ENCODE results near the gene SLC6A18.

Gene SLC6A18, protein sequence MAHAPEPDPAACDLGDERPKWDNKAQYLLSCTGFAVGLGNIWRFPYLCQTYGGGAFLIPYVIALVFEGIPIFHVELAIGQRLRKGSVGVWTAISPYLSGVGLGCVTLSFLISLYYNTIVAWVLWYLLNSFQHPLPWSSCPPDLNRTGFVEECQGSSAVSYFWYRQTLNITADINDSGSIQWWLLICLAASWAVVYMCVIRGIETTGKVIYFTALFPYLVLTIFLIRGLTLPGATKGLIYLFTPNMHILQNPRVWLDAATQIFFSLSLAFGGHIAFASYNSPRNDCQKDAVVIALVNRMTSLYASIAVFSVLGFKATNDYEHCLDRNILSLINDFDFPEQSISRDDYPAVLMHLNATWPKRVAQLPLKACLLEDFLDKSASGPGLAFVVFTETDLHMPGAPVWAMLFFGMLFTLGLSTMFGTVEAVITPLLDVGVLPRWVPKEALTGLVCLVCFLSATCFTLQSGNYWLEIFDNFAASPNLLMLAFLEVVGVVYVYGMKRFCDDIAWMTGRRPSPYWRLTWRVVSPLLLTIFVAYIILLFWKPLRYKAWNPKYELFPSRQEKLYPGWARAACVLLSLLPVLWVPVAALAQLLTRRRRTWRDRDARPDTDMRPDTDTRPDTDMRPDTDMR

DNA sequence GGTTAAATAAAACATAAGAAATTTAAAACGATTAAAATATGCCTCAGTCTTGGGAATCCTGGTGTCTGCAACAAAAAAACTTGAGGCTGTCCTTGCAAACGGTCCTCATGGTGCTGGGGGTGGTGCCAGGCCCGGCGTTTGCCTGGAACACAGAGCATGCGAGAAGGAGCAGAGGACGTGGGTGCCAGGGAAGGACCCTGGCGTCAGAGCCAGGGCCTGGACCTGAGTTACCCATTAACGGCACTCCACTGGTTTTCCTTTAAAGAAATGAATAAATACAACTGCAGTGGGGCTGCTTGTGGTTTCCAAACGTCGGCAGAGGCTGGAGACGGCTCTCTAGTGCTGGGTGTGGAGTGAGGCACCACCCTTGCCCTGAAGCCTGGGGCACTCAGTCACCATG lies at the start of gene SLC6A18:
SLC6A18 (plus strand) TSS at position 301 of the 400 bp plus-strand sequence; CDS start at position 398, 97 bp downstream.
- DNase-seq (ENCODE audit: low read depth in 2 of 2): no peak

DNA sequence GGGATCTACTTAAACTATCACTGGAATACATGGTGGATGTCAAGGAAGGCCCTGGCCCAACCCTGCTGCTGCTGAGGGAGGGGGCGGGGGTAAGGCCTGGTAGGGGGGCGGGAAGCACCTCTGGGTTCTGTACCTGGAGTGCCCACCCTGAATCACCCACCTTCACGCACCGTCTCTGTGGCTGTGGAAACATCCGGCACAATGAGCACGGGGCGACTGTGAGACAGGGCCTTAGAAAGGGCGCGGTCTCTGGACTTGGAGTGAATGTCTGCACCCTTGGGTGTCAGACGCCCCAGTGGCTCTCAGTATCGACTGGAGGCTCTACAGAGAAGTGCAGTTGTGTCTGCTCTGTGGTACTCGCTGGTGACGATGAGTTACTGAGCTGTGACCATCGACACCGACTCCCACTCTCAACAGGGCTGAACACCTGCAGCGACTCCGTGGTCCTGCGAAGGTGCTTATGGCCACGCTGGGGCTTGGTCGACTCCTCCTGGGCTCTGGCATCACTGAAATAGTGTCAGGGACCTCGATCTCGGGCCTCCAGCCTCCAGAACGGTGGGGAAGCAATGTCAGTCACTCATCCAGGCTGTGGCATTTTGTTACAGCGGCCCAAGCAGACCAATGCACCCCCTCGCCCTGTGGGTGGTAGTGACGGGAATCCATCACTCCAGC lies 49.2 kb upstream of the SLC6A18 start:
- no peak for DNase-seq (ENCODE audit: low read depth in 2 of 2)

DNA sequence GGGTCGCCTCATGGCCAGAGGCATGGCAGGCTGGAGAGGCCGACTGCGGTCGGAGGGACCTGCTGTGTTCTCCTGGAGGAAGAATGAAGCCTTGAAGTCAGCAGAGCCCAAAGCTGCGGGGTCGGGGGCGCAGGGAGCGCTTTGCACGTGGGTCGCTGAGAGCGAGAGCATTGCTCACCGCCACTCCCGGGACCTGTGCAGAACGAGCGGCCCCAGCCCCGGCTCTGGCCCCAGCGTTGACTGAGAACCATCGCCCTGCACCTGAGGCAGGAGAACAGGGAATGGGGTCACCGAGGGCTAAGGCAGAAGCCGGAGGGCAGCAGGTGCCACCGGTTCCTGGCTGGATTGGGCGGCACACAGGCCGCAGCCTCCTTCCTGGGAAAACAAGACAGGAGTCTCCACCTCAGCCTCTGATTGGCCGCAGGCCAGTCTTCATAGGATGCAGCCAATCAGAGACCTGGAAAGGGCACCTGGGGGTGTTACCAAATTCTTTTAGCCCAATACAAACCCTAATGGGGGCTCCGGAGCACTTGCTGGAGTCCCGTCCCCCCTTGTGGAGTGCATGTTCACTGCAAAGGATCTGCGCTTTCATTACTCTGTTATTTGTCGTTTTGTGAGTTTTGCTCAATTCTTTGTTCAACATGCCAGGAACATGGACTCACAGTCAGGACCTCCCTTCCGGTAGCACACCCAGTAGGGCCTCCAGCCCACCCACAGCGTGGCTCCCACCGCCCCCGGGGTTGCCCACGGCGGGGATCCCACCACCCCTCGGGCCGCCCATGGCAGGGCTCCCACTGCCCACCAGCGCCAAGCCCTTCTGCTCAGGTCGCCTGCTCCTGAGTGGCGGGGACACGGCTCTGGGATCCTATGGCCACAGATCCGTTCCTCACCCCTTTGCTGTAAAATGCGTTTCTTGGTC lies 48.4 kb upstream of the SLC6A18 start:
- DNase-seq (ENCODE audit: low read depth in 2 of 2): no peak

DNA sequence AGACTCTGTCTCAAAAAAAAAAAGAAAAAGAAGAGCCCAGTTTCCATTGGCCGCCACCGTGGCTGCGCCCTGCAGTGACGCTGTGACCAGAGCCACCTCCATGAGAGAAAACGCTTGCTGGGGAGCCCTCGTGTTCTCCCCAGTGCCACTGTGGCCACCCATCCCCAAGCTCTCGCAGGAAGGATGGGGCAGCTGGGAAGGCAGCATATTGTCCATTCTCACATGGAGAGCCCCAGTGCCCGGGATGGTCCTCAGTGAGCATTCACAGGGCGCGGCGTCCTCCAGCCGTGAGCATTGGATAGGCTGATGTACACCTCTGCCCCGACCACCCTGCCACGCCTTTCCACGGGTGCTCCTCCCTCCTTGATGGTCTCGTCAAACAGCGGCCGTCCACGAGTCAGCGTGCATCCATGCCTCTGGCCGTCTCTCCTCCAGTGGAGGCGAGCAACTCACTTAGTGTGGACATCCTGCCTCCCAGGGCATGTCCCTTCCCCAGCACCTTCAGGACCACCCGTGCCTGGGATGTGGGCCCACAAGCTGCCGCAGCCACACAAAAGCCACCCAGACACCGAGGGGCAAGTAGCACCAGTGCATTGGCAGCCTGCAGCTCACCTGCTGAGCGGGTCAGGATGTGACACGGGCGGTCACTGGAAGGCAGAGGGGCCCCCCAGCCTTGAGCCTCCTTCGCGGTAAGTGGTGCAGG lies 47.2 kb upstream of the SLC6A18 start:
- DNase-seq (ENCODE audit: low read depth in 2 of 2): no peak

DNA sequence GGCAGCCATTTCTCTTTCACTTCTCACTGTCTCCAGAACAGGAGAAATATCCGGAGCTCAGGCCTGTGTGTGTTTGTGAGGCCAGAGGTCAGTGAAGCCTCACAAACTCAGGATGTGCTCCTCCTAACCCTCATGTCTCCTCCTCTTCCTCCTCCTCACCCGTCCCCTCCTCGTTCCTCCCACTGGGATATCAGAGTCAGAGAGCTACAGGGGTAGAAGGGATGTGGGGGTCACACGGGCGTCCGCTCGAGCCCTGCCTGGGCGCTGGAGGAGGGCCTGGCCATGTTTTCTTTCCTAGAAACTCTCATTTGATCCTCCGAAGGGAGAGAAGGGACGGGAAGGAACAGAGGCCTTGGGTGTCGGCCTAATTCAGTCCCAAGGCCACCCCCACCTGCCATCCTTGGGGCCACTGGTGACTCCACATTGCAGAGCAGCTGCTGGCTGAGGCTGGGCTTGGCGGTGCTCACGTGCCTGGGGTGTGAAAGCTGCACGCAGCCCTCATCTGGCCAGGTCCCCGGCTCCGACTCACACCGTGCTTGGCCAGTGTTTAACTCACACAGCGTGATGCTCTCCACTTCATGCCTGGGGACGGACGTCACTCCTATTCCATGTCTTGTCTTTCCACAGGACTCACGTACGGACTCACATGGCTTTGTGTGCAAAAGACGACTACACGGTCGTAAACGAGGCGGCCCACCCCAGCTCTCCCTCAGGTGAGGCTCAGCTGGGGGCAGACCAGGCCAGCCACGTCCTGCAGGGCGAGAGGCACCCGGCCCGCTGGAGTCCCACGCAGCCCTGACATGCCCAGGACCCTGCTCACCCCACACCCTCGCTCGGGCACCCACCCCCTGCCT lies 46.4 kb upstream of the SLC6A18 start:
- no peak for DNase-seq (ENCODE audit: low read depth in 2 of 2)

DNA sequence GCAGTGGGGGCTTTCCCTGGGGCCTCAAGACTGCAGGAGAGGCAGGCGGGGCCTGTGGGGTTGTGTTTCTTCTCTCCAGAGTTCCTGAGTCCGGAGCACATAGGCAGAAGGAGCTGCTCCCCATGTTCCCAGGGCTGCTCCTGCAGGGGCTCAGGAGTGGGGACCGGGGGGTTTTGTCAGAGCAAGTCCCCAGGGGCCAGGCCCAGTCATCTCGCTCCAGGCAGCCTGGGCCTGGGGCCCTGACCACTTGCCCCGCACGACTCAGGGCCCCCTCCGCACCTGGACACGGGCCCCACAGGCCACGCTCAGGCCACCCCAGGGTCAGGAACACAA lies 45.8 kb upstream of the SLC6A18 start:
- no peak for DNase-seq (ENCODE audit: low read depth in 2 of 2)

DNA sequence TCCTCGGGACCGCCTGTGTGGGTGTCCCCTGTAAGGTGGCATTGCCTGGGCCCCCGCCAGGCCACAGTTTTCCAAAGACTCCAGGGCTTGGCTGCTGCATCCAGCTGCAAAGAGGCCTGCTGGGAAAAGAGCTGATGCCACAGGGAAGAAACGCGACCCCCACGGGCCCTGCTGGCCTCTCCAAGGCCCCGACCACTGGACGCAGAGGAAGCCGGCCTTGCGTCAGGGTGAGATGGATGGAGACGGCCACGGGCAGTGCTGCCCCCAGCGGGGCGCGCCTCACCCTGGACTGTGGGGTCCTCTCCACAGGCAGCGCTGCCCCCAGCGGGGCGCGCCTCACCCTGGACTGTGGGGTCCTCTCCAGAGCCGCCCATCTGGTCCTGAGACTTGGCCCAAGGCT lies 45.1 kb upstream of the SLC6A18 start:
- DNase-seq (ENCODE audit: low read depth in 2 of 2): no peak

DNA sequence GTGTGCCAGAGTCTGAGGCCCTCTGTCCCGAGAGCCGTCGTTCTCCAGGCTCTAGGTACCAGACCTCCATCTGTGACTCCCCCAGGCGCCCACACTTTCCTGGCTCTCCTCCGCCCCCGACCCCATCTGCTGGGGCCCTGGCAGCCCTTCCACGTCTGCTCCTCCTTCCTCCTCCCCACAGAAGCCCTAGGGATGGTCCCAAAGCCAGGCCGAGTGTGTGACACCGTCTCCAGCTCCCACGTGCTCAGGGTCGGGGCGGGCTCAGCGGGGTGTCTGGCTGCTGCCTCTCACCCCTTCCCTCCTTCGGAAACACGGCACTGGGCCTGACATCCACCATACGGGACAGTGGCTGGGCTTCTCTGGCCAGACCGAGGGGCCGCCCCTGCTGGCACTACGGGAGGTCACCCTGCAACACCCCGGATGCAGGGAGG lies 44.3 kb upstream of the SLC6A18 start:
- DNase-seq (ENCODE audit: low read depth in 2 of 2): no peak

DNA sequence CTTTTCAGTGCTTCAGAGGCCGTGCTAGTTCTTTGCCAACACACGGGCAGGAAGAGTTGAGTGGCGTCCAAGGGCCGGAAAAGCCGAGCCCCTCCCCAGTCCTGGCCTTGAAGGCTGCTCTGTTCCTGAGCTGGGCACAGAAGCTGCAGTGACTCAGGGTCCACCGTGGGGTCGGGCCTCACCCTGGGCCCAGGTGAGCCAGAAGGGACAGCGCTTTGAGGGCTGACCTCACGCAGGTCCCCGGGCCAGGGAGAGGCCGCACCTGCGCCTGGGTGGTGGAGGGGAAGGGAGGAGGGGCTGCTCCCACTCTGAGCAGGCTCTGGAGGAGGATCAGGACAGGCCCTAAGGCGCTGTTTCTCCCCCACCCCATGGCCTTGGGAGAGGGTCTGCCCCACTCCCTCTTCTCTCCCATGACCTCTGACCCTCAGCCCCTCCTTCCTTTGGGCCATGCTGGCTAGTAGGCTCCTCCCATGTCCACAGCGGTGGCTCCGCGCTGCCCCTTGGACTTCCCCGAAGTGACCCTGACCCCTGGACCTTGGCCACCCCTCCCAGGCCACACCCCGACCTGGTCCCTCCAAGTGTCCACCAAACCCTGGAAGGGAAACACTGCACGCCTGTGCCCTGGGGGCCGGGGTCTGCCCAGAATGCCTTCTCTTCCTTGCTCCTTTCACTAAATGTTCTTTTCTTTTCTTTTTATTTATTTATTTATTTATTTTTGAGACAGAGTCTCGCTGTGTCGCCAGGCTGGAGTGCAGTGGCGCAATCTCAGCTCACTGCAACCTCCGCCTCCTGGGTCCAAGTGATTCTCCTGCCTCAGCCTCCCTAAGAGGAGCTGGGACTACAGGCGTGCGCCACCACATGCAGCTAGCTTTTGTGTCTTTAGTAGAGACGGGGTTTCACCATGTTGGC lies 43.5 kb upstream of the SLC6A18 start:
- DNase-seq (ENCODE audit: low read depth in 2 of 2): no peak

DNA sequence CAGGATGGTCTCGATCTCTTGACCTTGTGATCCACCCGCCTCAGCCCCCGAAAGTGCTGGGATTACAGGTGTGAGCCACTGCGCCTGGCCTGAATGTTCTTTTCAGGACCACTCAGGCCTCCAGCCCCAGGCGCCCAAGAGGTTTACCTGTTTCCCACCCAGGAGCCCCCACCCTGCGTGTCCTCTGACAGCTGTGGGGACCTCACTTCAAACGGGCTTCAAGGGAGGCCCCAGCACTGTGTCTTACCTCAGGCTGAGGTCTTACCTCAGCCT lies 42.9 kb upstream of the SLC6A18 start:
- DNase-seq (ENCODE audit: low read depth in 2 of 2): no peak

DNA sequence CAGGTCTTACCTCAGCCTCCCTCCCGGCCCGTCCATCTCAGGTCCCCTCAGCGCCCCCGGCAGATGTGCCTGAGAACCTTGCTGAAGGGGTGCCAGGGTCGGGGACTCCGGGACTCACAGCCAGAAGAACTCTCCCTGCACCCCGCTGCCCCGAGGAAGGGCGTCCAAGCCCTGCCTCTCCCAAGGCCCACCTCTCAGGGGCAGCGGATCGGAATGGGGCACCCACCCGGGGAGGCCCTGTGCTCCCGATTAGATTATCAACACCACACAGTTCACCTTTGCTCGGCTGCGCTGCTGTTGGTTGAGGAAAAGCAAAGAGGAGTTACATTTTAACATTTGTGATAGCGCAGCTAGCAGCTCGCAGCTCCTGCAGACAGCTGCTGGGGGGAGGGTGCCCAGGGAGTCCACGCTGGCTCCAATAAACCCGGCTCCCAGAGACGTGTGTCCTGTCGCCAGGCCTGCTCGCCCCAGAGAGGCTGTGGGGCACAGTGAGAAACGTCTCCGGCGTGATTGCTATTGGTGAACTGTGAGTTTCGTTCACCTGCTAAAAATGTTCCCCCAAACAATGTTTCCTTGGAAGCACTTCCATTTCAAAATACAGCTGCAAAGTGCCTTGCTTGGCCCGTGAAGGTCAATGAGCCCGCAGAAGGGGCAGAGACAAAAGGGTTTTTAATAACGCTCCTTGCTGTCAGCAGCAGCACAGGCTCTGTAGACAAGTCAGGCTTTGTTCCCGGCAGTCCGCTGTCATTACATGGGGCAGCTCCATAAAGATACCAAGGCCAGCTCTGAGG lies 42.4 kb upstream of the SLC6A18 start:
- no peak for DNase-seq (ENCODE audit: low read depth in 2 of 2)

DNA sequence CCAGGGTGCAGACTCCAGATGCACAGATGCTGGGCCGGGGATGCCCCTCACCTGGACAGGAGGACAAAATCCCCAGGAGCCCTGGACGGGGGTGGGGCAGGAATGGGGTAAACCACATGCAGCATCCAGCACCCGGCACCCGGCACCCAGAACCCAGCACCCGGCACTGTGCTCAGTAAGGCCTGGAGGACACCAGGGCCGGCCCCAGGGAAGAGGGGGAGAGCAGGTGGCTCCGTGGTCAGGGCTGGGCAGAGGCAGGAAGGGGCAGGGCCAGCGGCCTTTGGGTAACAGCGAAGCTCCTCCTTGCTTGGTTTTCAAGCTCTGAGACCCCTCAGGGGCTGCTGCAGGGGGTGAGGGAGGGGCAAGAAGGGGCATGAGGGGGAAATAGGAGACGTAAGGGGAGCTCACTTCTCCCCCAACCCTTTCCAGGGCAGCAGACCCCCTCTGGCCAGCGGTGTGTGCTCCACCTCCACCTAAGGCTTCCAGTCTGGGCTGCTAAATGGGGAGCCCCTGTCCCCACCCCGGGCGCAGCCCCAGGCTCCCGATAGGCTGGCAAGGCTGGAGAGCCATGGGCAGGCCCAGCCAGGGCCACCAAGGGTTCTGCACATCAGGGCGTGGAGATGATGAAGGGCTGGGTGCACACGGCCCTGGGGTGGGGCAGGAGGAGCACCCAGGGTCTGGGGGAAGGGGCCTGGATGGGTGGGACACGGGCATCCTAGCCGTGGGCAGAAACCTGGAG lies 41.6 kb upstream of the SLC6A18 start:
- DNase-seq (ENCODE audit: low read depth in 2 of 2): no peak

DNA sequence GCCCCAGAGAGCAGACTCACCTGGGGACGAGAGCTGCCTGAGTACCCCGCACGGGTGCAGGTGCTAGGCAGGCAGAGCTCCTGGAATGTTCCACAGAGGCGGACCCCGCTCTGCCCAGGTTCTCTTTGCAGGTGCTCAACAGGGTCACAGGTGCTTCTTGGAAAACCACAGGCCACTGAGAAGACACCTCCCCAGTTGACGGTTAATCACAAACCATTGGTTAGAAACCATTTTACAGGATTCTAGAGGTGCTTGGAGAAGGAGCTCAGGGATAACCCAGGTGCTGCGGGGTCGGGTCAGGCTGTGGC lies 41.1 kb upstream of the SLC6A18 start:
- DNase-seq (ENCODE audit: low read depth in 2 of 2): no peak

DNA sequence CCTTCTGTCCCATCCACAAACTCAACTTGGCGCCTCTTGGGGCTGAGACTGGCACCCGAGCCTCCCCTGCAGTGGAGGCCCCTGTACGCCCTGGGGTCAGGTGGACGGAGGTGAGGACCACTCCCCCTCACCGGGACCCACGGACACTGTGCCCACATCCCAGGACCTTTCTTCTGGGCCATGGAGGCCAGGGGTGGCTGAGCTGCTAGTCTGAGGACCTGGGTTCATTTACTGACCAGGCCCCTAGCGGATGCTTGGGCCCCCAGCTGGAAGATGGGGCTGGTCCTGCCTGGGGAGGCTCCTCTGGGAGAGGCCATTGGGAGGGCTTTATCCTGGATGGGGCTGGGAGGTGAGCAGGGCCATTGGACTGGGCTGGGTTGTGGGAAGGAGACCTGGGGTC lies 40.7 kb upstream of the SLC6A18 start:
- no peak for DNase-seq (ENCODE audit: low read depth in 2 of 2)

DNA sequence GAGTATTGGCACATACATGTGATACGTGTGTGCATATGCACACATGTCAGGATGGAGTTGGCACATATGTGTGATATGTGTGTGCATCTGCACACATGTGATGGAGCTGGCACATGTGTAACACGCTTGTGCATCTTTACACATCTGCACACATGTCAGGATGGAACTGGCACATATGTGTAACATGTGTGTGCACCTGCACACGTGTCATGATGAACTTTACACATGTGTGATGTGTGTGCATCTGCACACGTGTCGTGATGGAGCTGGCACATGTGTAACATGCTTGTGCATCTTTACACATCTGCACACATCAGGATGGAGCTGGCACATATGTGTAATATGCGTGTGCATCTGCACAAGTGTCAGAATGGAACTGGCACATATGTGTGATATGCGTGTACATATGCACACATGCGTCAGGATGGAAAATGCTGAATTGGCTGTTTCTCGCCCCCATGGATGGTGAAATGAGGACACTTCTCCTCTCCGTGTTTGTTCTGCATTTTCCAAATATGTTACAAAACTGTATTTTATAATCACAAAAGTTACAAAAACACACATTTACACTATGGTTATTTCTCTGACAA lies 40.0 kb upstream of the SLC6A18 start:
- no peak for DNase-seq (ENCODE audit: low read depth in 2 of 2)

DNA sequence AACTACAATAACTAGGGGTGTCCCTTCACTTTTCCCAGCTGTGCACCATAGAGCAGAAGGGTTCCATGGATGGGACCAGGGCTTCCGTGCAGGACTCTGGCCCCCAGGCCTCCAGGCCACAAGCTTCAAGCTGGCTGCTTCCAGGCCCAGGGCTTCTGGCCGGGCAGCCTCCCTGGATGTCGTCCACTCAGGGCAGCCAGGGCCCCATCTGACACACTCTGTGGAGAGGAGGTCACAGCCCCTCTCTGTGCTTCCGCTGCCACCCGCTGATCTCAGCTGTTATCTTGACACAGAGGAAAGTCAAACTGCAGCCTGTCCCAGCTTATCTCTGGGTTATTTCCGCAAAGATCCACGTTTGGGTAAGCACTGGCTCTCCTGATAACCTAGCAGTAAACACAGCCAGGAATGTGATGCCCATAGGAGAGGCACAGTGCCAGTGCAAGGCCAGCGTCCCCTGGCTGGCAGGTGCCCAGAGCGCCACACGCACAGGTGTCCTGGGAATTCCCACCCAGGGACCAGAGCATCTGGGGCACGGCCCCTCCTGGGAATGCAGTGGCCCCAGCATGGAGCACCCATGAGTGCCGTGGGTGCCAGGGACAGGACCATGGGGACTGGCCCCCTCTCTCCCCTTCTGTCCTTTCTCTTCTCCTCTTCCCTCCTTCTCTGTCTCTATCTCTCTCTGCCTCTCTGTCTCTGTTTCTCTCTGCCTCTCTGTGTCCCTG lies 39.4 kb upstream of the SLC6A18 start:
- no peak for DNase-seq (ENCODE audit: low read depth in 2 of 2)

Measured in stimulated activated CD8-positive, alpha-beta memory T cell treated with anti-CD3 and anti-CD28 coated beads, Interleukin-7, amount 100 ng/mL, for 4 hours (primary cell).